ENCODE data around the gene MZT2A.
"Not testable (repeated sequence)": the region's sequence is repeated elsewhere in the genome, so short reads cannot be mapped to it uniquely, and the experiment has no call there.

MZT2A gene, protein sequence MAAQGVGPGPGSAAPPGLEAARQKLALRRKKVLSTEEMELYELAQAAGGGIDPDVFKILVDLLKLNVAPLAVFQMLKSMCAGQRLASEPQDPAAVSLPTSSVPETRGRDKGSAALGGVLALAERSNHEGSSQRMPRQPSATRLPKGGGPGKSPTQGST

DNA sequence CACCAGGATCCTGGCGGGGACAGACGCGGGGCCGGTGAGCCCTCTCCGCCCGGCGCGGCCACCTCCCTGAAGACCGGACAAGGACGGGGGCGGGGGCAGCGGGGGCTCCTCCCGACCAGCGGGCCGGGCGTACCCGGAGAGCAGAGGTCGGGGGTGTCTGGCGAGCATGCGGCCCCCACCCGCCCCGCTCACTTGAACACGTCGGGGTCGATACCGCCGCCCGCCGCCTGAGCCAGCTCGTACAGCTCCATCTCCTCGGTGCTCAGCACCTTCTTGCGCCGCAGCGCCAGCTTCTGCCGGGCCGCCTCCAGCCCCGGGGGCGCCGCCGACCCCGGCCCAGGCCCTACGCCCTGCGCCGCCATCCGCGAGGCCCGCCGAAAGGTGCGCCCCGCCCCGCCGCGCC, at the start of gene MZT2A:
MZT2A (minus strand) TSS at position 383 of the 403 bp plus-strand sequence; CDS start at position 362, 21 bp downstream.
- not testable (repeated sequence) for DNase-seq

DNA sequence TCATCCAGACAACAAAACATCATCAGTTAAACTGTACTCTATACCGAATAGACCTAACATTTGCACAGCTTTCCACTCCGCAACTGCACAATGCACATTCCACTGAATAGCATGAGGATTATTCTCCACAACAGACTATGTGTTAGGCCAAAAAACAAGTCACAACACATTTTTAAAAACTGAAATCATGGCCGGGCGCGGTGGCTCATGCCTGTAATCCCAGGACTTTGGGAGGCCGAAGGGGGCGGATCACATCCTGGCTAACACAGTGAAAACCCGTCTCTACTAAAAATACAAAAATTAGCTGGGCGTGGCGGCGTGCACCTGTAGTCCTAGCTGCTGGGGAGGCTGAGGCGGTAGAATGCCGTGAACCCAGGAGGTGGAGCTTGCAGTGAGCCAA, 46.7 kb upstream of the MZT2A start:
- DNase-seq: not testable (repeated sequence)

DNA sequence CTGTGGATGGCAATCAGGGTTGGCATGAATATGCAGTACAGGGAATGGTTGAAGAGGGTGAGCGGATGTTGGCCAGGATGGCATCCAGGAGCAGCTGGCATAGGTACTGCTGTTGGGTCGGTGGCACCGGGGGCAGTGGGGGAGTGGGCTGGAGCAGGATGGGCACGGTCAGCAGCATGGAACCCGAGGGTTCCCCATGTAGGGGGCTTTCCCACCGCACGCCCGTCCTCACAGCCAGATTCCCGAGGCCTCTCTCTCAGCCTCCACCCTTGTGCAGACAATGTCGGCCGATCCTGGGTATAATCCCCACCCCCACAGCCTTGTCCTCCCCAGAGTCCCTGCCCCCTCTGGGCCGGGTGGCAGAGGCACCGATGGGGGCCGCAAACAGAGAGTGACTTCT, 44.6 kb upstream of the MZT2A start:
- DNase-seq: not testable (repeated sequence)

DNA sequence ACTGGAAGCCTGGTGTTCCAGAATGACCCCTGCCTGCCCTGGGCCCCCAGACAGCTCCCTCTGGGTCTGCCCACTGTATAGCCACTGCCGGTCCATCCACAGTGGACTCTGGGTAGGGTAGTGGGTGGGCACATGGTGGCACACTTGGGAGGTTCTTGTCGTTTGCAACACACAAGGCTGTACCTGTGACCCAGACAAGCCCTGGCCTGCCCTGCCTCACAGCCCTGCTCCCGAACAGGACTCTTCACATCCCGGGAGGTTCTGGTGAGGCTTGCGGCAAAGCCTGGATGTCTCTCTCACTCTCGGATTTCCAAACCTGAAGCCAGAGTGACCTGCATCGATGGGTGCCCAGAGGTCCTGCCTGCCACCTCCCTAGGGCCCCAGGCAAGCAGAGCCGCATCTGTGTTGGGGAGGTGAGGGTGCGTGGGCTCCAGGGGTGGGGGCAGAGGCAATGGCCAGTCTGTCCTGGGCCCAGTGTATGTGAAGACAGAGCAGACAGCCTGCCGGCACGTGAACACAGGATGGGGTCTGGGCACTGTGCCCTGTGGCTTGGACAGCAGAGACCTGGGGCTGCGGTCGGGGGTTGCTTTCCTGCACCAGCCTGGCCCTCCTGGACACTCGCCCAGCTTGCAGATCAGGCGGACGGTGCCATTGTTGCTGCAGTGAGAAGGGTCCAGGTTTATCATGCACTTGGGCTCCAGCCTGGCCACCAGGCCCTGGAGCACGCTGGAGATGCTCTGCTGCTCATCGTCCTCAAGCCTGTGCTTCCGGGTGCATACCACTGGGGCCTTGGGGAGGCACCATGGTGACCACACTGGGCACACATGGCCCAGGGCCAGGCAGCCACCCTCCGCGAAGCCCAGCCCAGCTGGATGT, 44.0 kb upstream of the MZT2A start:
- not testable (repeated sequence) for DNase-seq

DNA sequence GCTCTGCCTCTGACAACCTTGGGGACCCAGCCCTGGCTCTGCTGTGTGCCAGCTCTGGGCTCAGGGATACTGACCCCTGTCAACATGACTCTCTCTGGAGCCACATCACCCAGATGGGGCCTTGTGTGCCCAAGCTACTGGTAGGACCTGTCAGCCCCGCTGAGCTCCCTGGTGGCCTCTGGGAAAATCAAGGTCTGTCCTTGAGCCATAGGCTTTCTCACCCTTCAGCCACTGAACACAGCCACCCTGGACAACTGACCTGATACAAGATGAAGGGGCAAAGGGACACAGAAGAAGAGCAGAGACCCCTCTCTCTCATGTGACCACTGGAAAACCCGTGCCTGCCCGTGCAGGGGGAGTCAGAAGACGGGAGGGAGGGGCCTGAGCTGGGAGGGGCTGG, 43.3 kb upstream of the MZT2A start:
- DNase-seq: no peak

DNA sequence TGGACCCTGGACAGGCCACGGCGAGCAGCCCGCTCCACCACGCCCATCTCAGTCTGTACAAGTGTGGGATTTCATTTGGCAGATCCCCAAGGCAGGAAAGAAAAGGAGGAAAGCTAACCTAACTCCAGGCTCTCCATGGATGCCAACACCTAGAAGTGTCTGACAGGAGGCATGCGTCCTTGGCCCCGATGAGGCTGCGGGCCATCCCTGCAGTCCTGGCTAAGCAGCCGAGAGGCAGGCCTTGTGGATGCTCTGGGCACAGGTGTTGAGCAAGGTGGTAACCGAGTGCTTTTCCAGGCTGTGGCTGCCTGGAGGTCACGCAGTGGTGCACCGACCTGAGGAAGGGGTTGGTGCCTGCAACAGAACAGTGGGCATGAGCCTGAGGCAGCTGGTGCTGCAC, 42.8 kb upstream of the MZT2A start:
- DNase-seq: not testable (repeated sequence)

DNA sequence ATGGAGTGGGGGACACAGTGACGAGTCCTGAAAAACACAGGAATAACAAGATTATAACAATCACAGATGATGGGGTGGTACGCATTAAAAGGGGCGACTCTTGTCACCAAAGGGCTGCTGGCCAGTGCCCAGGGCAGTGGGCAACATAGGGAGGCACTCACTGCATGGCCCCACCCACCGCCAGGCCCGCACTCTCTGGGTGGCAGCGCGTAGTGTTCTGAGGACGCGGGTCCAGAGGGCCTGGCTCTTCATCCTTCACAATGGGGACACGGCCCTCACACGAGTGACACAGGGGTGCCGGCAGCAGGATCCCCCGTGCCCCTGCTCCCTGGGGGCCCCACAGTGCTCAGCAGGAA, 42.1 kb upstream of the MZT2A start:
- not testable (repeated sequence) for DNase-seq

DNA sequence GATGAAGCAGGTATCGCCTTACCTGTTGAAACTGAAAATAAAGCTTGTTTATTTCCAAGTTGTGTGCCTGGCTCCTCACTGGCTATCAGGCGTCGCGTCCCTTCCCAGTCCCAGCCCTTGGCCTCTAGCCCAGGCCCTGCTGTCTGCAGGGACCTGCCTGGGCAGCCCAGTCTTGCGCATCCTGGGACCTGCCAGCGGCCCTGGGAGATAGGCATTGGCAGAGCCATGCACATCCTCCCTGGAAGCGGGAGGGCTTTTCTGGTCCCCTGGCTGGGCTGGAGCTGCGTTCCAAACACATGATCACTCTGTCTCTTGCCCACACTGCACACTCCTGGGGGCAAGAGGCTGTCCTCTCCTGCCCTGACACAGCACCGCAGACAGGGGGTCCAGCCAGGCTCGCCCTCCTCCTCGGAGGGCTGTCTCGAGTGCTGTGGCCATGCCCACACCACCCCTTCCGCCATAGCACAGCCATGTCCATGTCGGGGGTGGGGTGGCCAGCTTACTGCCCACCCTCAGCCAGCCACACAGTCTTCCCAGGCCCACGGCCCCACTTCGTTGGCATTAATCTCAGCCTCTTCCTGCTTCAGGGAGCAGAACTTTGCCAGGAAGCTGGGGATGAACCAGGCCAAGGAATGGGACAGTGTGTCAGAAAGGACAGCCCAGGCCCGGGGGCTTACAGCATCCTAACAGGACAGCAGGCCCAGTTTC, 41.6 kb upstream of the MZT2A start:
- DNase-seq: not testable (repeated sequence)

DNA sequence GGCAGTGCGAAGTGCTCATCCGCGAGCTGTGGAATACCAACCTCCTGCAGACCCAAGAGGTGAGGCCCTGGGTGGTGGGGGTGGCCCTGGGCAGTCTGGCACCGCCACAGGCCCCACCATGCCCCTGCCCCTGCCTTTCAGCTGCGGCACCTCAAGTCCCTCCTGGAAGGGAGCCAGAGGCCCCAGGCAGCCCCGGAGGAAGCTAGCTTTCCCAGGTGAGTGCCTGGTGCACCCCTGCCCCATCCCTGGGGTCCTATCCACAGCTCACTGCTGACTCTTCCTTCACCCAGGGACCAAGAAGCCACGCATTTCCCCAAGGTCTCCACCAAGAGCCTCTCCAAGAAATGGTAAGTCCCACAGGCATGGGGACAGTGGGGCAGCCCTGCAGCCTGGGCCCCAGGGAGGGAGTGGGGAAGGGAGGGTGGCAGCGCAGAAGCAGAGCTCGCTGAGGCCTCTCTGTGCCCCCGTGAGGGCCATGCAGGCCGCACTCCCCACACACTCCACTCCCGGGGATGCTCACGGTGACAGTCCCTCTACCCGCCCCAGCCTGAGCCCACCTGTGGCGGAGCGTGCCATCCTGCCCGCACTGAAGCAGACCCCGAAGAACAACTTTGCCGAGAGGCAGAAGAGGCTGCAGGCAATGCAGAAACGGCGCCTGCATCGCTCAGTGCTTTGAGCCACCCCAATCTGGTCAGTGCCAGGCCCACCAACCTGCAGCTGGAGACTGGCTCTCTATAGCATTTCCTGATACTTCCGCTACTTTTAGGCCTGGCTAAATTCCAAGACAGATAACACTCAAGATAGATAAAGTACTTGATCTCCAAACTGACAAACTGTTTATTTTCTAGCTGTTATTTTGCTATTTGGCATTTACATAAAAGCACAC, 40.8 kb upstream of the MZT2A start:
- not testable (repeated sequence) for DNase-seq

DNA sequence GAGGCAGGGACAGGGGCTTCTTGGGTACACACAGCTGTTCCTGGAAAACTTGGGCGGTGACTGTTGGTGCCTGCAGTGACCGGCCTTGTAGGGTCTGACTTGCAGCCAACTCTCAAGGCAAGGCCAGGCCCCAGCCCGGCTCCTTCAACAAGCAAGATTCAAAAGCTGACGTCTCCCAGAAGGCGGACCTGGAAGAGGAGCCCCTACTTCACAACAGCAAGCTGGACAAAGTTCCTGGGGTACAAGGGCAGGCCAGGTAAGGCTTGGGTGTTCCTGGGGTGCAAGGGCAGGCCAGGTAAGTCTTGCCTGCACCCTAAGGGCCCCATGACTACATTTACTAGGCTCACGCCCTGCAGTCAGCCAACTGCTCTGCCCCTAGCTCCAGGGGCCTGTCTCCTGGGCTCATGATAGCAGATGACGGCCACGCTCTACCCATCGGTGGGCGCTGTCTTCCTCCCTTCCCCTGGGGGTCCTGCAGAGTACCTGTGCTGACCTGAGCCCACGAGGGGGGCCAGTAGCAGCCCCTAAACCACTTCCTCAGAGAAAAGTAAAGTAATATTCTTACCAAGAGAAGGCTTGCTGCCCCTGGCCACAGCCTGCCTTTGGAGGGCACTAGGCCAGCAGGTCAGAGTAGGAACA, 39.5 kb upstream of the MZT2A start:
- DNase-seq: not testable (repeated sequence)

DNA sequence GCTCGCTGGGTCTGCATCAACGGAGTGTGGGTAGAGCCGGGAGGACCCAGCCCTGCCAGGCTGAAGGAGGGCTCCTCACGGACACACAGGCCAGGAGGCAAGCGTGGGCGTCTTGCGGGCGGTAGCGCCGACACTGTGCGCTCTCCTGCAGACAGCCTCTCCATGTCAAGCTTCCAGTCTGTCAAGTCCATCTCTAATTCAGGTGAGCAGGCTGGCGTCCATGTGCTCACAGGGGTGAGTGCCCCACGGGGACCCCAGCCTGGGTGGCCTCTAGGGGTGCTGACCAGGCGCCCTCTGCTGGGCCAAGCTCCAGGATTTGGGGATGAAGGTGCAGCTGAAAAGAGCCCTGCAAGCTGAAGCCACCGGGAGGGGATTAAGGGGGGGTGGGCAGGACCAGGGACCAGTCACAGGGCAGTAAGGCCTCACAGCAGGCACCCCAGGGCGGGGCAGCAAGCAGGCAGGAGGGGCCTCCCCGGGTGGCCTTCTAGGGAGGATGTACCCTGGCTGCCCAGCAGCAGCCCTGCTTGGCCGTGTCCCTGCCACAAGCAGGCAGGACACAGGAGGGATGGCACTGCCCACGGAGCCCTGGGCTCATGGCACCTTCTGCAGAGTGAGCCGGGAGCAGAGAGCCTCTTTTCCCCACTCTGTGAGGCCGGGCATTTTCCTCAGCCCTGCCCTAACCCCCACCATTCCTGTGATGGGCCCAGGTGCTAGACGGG, 38.6 kb upstream of the MZT2A start:
- DNase-seq: not testable (repeated sequence)

DNA sequence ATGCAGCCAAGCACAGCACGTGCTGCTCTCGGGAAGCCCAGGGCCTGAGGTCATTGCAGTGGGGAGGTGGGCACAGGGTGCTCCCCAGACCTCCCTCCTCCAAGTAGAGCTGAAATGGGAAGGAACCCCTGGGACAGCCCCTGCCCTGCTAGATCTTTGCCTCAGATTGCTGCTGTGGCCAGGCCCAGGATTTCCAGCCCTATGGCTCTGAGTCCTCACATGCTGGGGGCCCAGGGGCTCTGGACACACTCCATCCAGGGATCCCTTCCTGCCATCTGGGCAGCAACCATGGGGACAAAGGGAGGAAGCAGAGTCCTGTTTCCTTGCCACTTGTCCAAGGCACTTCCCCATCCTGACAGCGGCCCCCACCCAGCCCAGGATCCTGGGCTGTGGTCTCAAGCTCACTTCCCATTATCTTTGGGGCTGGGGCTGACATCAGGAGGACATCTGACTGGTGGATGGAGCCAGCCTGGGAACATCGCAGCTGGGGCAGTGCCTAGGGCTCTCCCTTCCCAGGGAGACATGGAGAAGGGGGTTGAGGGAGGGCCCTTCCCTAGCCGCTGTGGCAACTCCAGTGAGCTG, 37.8 kb upstream of the MZT2A start:
- not testable (repeated sequence) for DNase-seq

DNA sequence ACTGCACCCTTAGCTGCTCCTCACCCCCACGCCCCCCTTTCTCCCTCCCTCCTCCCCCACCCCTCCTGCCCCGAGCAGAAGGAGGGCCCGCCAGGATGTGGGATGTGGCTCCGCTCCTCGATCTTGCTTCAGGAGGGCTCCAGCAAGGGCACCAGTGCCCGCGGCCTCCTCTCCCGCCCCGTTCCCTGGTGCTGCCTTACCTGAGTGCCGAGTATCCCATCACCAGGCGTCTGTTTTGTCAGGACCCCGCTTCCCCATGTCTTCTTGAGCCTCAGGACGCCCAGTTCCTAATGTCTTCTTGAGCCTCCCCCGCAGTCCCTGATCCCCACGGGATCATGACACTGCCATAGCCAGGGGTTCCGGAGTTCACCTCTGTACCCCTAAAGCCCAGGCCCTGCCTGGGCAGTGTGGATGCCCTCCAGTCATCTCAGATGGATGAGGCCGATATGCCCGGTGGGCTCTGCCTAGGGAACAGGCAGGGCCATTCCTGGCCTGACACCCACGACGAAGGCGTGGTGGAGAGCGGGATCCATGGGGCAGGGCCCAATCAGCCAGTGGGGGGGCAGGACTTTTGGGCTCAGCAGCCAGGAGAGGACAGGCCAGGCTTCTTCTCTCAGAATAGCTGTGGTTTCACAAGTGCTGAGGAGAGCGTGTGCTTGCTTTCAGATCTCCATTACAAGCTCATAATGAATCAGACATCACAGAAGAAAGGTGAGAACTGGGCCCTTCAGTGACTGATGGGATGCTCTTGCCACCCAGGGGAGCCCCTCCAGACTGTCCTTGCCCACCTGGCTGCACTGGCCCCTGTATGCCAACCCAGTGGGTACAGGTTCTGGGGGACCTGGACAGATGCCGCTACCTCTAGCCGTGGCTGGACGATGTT, 37.0 kb upstream of the MZT2A start:
- not testable (repeated sequence) for DNase-seq

DNA sequence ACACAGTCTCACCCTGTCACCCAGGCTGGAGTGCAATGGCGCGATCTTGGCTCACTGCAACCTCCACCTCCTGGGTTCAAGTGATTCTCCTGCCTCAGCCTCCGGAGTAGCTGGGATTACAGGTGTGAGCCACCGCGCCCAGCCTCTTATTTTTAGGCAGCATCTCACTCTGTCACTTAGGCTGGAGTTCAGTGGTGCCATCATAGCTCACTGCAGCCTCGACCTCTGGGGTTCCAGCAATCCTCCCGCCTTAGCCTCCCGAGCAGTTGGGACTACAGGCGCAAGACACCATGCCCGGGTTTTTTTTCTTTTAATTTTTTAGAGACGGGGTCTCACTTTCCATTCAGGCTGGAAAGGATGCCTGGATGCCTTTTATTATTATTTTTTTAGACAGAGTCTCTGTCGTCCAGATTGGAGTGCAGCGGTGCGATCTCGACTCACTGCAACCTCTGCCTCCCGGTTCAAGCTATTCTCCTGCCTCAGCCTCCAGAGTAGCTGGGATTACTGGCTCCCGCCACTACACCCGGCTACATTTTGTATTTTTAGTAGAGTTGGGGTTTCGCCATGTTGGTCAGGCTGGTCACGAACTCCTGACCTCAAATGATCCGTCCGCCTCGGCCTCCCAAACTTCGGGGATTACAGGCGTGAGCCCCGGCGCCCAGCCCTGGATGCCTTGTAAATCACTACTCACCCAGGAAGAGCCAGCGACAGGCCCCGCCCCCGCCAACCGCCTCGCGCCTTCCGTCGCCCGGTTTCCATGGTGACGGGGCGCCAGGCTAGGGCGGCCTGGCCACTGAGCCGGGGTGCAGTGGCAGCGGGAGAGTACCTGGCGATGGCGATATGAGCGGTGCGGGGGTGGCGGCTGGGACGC, 35.2 kb upstream of the MZT2A start, which contains the start of gene CCDC74A:
CCDC74A (plus strand) TSS at position 758 of the 871 bp plus-strand sequence; CDS start at position 841, 83 bp downstream.
- DNase-seq: peak in 1 of 2 donors; percentile 36

DNA sequence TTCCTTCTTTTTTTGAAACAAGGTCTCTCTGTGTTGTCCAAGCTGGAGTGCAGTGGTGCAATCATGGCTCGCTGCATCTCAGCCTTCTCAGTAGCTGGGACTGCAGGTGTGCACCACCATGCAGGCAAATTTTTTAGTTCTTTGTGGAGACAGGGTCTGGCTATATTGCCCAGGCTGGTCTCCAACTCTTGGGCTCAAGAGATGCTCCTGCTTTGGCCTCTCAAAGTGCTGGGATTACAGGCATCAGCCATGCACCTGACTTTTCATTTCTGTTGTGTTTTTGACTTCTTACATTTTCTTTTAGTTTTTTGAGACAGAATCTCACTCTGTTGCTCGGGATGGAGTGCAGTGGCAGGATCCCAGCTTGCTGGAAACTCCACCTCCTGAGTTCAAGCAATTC, 33.1 kb upstream of the MZT2A start:
- not testable (repeated sequence) for DNase-seq

DNA sequence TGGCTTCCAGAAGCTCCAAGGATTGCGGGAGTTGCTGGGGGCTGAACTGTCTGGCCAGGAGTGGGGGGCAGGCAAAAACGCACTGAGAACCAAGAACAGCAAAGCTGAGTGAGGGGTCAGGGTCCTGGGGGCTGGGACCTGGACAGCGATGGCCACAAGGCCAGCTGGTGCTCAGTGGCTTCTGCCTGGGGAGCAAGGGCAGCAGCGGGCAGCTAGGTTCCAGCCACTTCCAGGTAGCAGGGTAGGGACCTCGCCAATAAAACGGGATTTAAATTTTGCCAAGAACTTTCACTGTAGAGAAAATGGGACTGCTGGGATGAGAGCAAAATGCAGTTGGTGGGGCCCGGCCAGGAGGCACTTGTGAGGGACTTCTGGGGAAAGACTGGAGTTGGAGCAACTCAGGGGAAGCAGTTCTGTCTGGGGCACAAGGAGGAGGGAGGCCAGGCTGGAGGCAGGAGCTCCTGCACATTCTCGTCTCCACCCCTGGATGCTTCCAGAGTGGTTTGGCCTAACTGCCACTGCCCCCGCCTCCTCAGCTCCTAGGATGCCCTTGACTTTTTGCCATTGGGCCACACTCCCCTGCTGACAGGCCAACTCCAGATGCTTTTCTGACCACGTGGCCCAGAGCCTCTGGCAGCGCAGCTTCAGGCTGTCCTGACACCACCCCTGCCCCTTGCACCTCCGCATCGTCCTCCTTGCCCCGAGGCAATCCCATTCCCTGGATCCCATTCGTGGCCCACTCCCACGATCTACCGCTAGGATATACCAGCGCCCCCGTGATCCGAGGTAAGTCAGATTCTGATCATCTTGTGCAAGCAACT, 30.0 kb upstream of the MZT2A start:
- DNase-seq: no peak

DNA sequence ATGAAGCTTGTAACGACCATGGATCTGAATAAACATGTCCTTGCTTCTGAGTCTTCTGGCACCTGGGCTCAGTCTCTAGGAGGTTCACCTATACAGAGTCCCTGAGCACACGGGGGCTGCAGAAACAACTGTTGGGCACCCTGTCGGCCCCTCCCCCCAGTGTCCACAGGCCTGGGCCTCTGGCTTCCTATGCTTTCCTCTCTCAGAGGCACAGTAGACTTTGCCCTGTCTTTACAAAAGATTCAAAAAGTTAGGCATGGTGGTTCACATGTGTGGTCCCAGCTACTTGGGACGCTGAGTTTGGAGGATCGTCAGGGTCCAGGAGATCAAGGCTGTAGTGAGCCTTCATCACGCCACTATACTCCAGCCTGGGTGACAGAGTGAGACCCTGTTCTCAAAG, 29.3 kb upstream of the MZT2A start:
- DNase-seq: not testable (repeated sequence)

DNA sequence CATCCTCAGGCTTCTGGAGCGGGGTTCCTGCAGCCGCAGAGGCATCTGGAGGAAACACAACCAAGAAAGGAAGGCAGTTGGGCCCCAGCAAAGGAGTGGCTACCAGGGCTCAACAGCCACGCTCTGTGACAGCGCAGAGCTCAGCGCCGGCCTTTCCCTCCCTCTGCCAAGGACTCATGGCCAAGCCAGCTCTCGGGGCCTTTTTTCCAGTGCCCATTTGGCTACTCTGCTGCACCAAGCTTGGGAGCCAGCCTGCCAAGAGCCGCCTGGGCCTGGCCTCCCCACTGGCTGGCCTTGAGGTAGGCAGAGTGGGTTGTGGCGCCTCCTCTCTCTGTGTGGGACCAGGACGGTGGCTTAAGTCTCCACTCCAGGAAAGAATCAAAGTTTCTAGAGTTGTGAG, 28.3 kb upstream of the MZT2A start:
- no peak for DNase-seq
